Astrocyte of the cerebellum (primary cell): ENCODE data around the gene SETBP1.

Source experiments
- DNase-seq: peaks from one replicate; pipeline ENCODE4 v3.0.0-alpha.2; 2011; ENCODE audit warnings: low read depth
- H3K4me3 ChIP-seq: 2 replicates; pipeline ENCODE4 v1.5.1; 2011; ENCODE audit warnings: mild to moderate bottlenecking, low read depth, low read length, moderate library complexity
- in situ Hi-C: cut with HindIII; loops from 2 replicates; pipeline ENCODE4 v1.10.0; 2017; ENCODE audit warnings: low sequenced_read_pairs
- TF ChIP-seq, protein P1 (sequence below): IDR thresholded peaks from 2 replicates; pipeline ENCODE4 v1.5.1; 2012; ENCODE audit warnings: low read length, low read depth, moderate library complexity, mild to moderate bottlenecking; ENCODE audit errors: missing control alignments

The SETBP1 gene

GRCh38 chr18:45059695-45060094 is 379.0 kb downstream of the SETBP1 start:
- H3K4me3 ChIP-seq, result no peak overlapping the region
- no peak for DNase-seq
- TF ChIP-seq, protein P1, sequence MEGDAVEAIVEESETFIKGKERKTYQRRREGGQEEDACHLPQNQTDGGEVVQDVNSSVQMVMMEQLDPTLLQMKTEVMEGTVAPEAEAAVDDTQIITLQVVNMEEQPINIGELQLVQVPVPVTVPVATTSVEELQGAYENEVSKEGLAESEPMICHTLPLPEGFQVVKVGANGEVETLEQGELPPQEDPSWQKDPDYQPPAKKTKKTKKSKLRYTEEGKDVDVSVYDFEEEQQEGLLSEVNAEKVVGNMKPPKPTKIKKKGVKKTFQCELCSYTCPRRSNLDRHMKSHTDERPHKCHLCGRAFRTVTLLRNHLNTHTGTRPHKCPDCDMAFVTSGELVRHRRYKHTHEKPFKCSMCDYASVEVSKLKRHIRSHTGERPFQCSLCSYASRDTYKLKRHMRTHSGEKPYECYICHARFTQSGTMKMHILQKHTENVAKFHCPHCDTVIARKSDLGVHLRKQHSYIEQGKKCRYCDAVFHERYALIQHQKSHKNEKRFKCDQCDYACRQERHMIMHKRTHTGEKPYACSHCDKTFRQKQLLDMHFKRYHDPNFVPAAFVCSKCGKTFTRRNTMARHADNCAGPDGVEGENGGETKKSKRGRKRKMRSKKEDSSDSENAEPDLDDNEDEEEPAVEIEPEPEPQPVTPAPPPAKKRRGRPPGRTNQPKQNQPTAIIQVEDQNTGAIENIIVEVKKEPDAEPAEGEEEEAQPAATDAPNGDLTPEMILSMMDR, result no peak
- in situ Hi-C loops, result no loop called here

- H3K4me3 ChIP-seq, result no peak overlapping the region
- DNase-seq, result no peak
- TF ChIP-seq, protein P1, result no peak
- in situ Hi-C loops, result no loop called here
Observed at GRCh38 chr18:45060102-45060501, 379.4 kb downstream of the SETBP1 start.

- in situ Hi-C loops, result no loop called here
- H3K4me3 ChIP-seq, result no peak overlapping the region
- TF ChIP-seq, protein P1, result no peak
- no peak for DNase-seq
Observed at GRCh38 chr18:45061359-45061758, 380.7 kb downstream of the SETBP1 start.

GRCh38 chr18:45063246-45064038 is 382.8 kb downstream of the SETBP1 start:
- no peak for DNase-seq
- TF ChIP-seq, protein P1, result no peak
- in situ Hi-C loops, result no loop called here
- H3K4me3 ChIP-seq, result no peak overlapping the region

DNA sequence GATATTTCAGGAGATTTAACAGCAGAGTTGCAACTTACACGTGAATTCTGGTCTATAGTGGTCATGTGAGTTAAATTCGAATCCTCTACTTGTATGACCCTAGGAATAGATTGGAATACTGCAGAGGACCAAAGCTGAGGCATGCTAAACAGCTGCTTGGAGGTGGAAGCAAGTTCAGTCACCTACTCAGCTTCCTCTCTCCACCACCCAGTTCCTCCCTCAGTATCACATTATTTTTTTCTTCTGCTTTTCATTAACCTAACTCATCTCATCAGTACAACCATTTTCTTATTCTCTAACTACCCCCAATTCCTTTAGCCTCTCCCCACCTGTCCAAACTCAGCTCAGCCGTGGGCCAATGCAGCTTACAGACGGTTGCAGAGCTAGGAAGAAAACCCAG is 385.5 kb downstream of the SETBP1 start:
- no peak for DNase-seq
- in situ Hi-C loops, result no loop called here
- H3K4me3 ChIP-seq, result no peak overlapping the region
- TF ChIP-seq, protein P1, result no peak

DNA sequence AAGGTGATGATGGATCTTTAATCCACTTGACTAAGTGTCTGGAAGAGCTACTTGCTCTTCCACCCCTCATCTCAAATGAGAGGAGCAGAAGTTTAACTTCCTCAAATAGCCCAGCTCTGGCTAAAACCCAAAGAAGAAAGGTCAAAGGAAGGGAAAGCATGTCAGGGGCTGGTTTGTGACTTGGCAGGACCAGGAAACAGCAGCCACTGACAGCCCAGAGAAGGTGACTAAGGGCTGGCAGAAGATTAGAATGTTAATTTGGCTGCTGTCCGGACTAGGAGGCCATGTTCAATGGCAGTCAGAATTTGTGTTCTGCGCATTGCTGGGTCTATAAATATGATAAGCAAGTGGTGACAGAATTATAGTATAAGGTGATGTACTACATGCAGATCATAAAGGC is 386.2 kb downstream of the SETBP1 start:
- in situ Hi-C loops, result no loop called here
- TF ChIP-seq, protein P1, result no peak
- no peak overlapping the region for H3K4me3 ChIP-seq
- no peak for DNase-seq
